GM19397 (cell line): Measurements from ENCODE around the gene SOWAHA.

ENCODE experiments used
- ATAC-seq: cut with Tn5 transposase; IDR thresholded peaks from one replicate; pipeline ENCODE4 v1.9.1; 2021; ENCODE audit warnings: mild to moderate bottlenecking, moderate library complexity; ENCODE audit not compliant: unreplicated experiment

The SOWAHA gene

GRCh38 chr5:132812781-132813598, at the start of gene SOWAHA:
Gene SOWAHA, plus strand, starts transcription at chr5:132813302. Its CDS starts 320 bp downstream, at chr5:132813622.
- no peak for ATAC-seq

DNA sequence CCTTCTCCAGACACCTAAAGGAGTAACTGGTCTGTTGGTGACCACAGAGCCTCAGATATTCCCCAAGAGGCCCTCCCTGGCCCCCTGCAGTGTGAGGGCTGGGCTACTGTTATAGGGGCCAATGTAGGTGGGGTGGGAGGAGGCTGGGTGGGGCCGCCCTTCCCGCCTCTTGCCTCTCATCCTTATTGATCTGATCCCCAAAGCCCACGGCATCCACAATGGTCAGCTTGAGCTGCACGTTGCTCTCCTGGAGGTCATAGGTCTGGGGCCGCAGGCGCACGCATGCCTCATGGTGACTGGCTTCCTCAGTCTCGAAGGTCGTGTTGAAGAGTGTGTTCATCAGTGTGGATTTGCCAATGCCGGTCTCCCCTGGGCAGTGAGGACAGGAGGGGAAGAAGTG, 49.1 kb upstream of the SOWAHA start:
- ATAC-seq: no peak

DNA sequence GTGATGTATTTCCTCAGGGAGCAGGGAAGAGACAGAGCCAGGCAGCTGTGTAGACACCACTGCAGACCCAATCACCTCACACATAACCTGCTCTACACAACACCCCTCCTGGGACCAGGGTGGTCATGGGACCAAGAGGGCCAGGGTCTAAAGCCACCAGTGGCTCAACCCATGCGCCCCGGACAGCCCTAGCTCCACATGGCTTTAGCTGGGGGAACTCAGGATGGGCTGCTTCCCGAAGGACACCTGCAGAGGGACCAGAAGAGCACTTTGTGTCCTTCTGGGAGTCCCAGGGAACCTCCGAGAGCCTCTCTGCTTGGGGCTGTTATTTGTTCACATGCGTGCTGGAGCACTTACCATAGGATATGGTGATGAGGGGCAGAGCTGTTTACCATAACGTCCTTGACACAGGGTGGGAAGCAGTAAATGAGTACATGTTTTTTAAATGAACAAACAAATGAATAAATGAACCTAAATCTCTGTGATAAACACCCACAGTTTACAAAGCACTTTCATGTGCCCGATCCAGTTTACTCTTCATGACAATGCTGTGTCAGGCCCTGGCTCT, 48.3 kb upstream of the SOWAHA start:
- ATAC-seq: no peak

DNA sequence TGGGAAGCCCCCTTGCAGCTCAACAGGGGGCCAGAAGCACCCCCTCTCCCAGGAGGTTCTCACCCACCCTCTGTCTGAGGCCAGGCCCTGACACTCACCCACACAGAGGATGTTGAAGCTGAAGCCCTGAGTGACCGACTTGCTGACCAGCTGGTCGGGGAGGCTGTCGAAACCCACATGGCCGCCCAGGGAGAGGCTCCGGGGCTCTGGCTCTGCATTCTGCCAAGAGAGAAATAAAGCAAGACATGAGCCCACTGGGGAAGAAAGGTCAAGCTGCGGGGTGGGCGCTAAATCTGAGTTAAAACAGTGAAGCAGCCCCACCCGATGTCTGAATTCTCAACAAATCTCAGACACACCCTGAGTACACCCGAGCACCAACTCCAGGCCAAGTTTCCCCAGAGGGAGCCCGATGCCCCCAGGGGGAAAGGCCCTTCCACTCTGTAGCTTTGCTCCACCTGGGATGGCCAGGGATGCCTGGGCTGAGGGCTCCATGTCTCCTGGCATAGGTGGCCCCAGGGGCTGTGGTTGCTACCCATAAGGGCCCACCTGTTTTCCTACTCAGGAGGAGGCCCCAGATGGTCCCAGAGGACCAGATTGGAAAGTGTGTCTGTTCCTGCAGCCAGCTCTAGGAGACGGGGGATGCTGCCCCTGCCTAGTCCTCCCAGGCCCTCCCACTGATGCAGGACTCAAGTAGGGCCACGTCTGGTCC, 47.6 kb upstream of the SOWAHA start:
- no peak for ATAC-seq

DNA sequence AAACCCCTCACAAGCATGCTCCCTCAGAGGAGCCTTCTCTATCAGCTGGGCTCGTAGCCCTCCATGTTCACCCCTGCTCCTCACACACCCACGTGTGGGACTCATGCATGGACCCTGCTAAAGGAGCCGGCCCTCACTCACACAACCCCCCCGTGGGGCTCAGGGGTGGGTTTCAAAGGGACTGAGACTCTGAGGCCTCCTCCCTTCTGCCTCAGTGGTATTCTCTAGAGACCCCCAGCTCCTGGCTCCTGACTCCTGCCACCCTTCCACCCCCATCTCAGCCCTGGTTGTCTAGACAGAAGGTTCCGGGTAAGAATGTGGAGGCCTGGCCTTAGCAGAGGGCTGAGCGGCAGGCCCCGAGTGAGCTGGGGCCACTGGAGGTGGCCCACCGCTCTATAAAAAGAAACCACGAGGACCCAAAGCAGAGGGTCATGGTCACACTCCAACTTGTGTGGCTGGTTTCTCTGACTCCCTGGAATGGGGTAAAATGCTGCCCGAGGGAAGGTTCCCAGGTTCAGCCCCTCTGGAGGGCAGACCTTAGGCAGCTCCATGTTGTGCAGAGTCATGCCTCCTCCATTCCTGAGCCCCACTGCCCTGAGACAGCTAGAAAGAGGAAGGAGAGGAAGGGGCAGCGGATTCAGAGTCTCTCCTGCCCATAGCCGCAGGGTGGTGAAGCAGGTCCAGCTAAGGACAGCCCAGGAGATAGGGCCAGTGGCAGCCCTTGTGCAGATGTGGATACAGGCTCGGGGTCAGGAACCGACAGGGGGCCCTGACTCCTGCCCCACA, 46.9 kb upstream of the SOWAHA start:
- ATAC-seq: no peak

DNA sequence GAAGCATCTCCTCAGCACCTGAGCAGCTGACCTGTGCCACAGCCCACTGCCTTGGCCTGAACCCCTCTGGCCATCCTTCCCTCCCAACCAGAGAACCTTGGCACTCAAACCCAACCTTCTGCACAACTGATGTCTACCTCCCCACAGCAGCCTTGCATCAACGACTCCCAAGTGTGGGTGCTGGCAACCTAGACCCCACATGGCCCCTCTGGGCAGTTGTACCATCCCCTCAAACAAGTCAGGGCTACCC, 46.4 kb upstream of the SOWAHA start:
- no peak for ATAC-seq

- ATAC-seq: no peak
These were observed 46.0 kb upstream of the SOWAHA start for GRCh38 chr5:132767150-132767549.

DNA sequence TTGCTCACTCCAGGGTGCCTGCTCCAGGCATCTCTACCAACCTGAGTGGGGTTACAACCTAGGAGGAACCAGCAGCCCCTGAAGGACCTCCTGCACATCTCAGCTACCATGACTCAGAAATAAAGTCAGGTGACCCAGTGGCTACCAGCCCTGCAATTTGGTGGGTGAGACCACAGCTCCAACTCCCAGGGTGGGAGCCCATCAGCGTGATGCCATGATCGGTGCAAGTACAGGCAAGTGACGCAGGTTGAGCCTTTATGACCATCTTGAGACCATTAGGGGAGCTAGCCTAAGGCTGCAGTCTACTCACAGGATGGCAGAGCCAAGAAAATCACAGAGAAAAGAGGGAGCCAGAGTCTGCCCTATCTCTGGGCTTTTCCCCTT, 44.6 kb upstream of the SOWAHA start:
- no peak for ATAC-seq

DNA sequence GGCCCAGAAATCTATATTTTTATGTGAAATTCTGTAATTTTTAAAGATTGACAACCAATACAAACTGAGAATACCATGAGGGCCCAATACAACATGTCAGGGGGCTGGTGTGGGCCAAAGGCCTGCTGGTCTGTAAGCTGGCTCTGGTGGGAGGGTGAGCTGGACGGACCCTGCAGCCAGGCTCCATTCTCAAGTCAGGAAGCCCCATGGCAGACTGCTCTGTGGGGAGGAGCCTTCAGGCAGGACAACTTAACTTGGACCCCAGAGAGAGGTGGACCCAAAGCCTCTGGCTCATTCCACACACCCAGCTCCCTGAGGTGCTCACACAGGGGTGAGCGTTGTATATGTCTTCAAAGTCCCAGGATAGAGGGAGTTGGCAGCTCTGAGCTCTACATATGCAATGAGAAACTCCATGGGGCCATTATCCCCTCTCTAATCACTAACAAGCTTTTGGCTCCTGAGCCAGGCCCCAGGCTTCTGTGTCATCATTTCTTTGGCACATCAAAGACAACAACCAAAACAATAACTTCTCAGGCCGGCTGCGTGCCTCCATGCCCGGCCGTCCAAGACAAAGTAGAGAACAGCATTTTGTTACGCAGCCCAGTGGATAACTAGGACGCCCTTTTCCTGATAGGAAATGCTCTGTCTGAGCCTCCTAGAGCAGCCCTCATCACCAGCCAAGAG, 42.5 kb upstream of the SOWAHA start:
- no peak for ATAC-seq

GRCh38 chr5:132771503-132771998, 41.6 kb upstream of the SOWAHA start:
- ATAC-seq: no peak

- no peak for ATAC-seq
These were observed 40.6 kb upstream of the SOWAHA start for GRCh38 chr5:132772291-132773070.

DNA sequence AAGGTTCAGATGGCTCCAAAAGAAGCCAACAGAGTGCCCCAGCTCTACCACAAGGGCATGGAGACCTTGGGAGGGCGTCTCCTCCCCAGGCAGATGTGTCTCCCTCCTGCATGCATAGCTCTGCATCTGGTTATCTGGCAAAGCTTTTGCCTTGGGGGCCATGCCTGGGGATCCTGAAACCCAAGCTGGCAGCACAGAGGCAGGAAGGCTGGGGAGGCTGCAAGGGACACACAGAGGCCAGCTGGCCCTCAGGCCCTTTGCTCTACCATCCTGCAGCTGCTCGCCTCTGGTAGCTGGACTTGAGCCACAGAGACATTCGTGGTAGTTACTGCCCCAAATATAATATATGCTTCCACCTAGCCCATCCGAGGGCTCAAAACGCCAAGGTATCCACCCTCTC, 40.0 kb upstream of the SOWAHA start:
- ATAC-seq: no peak

DNA sequence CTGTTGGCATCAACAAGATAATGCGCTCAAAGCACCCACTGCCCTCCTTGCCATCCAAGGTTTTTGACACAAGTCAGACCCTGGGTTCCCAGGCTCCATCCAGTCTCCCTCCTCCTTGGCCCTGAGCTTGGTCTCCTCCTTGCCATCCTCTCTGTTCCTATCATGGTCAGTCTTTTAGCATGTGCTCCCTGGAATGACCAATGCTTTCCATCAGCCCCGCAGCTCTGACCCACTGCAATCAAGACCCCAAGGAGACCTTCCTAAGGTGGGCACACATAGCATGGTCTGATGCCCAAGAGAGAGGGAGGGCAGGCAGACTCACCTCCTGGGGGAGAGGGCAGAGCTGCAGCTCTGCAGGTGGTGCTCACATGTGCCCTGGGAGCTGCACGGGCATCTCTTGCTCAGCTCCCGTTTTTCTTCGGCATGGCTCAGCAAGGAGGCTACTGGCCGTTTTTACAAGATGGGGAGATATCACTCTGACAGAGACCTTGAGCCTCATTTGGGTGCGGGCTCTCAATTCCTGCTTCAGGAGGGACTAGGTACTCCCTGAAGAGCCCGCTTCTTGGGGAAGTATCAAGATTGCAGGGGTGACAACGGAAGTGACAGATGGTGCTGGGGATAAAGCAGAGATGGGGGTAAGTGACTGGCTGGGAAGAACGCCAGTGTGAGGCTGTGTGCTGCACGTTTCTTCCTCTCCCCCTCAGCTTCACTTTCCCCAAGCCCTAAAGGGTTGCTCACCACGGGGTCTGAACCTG, 39.3 kb upstream of the SOWAHA start:
- ATAC-seq: no peak

DNA sequence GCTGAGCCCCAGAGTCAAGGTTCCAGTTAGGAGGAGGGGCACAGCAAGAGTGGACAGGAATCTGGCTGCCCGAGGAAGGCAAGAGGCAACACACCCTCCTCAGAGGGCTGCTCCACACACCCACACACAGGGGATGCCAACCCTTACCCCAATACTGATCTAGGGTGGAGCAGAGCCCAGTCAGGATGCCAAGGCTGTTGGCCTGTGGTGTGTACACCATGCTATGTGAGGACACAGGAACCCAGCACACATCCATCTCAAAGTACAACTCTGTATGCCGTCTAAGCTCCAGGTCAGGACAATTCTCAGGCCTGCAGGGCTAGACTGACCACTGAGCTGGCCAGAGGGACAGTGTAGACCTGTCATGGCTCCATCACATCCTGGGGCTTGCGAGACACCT, 38.7 kb upstream of the SOWAHA start:
- ATAC-seq: no peak

DNA sequence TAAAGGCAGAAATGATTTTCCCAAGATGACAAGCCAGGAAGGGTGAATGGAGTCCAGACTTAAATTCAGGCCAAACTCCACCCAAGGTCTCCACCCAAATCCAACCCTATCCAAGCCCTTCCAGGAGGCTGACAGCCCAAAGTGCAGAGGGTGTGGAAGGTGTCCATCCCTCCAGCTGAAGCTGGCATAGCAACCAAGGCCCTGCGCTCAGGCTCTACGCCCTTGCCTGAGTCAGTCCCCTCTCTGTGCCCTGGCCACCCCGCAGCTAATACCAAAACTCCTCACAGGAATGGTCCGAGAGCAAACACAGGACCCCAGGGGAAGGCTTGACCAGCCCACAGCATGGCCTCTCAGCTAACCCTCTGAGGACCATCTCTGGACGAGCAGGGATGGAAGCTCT, 38.2 kb upstream of the SOWAHA start:
- no peak for ATAC-seq

DNA sequence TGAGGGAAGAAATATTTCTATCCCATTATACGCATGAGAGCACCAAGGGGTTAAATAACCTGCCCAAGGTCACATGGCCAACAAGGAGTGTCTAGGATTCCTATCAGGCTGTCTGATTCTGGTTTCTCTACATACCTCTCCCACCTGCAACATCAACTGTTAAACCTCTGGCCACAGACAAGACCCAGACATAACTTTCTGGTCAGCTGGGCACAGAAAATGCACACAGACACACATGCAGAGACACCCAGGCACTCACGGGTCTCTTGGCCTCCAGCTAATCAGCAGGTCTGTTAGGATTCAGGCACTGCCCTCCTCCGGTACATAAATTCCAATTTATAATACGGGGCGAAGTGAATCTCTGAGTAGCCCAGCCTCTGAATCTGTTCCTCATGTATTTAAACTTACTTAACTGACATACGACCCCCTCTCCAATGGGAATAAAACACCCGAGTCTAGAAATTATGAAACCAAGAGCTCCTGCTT, 37.6 kb upstream of the SOWAHA start:
- ATAC-seq: no peak

- peak; percentile 10 for ATAC-seq
These were observed 36.8 kb upstream of the SOWAHA start for GRCh38 chr5:132776131-132776937.

- no peak for ATAC-seq
These were observed 36.2 kb upstream of the SOWAHA start for GRCh38 chr5:132776938-132777208.
